ENCODE measurements around the gene SLC24A3. TPM values are rescaled to one million over a fixed set of nuclear protein-coding genes. Genes with fewer than 3 reads are reported as not detected.

The SLC24A3 gene
- polyA plus RNA-seq, 4 donors, result 1.6 to 4.0 (median 3.8) TPM; not detected in 1

DNA sequence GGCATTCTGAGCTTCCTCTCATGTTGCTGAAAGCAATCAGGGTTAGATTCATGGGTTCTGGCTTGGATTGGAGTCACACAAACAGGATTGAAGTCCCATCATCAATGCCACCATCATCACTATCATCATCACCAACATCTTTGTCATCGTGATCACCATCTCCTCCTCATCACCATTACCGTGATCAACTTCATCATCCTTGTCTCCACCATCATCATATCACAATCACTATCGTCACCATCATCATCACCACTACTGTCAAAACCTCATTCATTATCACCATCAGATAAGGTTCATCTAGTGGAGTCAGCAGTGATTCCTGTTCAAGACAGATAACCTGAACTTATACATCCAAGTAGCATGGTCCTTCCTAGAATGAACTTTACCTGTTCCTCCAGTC, 351.8 kb downstream of the SLC24A3 start:
- DNase-seq (no peak), FAIRE-seq (no peak)
- H3K9me3 ChIP-seq (ENCODE audit: control insufficient read depth in 2 of 2, insufficient read depth in 1 of 2, low read depth in 1 of 2, low read length in 1 of 2), result no peaks in the 10 kb centered on the region
- no peaks in the 10 kb centered on the region for H3K4me1 ChIP-seq (ENCODE audit: control insufficient read depth in 3 of 3, insufficient read depth in 2 of 3, low read depth in 1 of 3, low read length in 2 of 3)
- 93% methylated on average over 3 of the region's 3 CpGs for WGBS, 3 donors
- no peak overlapping the region for H3K27ac ChIP-seq (ENCODE audit: low read depth in 1 of 3, low read length in 2 of 3)
- no peaks in the 10 kb centered on the region for H3K36me3 ChIP-seq (ENCODE audit: control insufficient read depth in 3 of 3, insufficient read depth in 2 of 3, low read depth in 1 of 3, low read length in 3 of 3)
- no peak overlapping the region for H3K4me3 ChIP-seq (ENCODE audit: low read depth in 1 of 3, low read length in 3 of 3)
- H3K27me3 ChIP-seq (ENCODE audit: control insufficient read depth in 3 of 3, insufficient read depth in 3 of 3, low read length in 3 of 3), result no peaks in the 10 kb centered on the region

GRCh38 chr20:19565736-19566135, 353.3 kb downstream of the SLC24A3 start:
- Histone ChIP-seq H3K9me3 (ENCODE audit: control insufficient read depth in 2 of 2, insufficient read depth in 1 of 2, low read depth in 1 of 2, low read length in 1 of 2) (no peaks in the 10 kb centered on the region), H3K36me3 (ENCODE audit: control insufficient read depth in 3 of 3, insufficient read depth in 2 of 3, low read depth in 1 of 3, low read length in 3 of 3) (no peaks in the 10 kb centered on the region), H3K4me1 (ENCODE audit: control insufficient read depth in 3 of 3, insufficient read depth in 2 of 3, low read depth in 1 of 3, low read length in 2 of 3) (no peaks in the 10 kb centered on the region), H3K27ac (ENCODE audit: low read depth in 1 of 3, low read length in 2 of 3) (no peak overlapping the region), H3K27me3 (ENCODE audit: control insufficient read depth in 3 of 3, insufficient read depth in 3 of 3, low read length in 3 of 3) (no peaks in the 10 kb centered on the region), H3K4me3 (ENCODE audit: low read depth in 1 of 3, low read length in 3 of 3) (no peak overlapping the region)
- FAIRE-seq (no peak), DNase-seq (no peak)
- WGBS, 3 donors, result 49 to 75% (median 56%) methylated on average over 2 of the region's 2 CpGs

- FAIRE-seq, result no peak
- 61 to 76% (median 66%) methylated on average over 3 of the region's 3 CpGs for WGBS, 3 donors
Observed at GRCh38 chr20:19566226-19566945, 353.9 kb downstream of the SLC24A3 start.

GRCh38 chr20:19568128-19568527, 355.7 kb downstream of the SLC24A3 start:
- FAIRE-seq, result no peak

More at GRCh38 chr20:19566226-19566945, 353.9 kb downstream of the SLC24A3 start:
- Histone ChIP-seq H3K4me1 (ENCODE audit: control insufficient read depth in 3 of 3, insufficient read depth in 2 of 3, low read depth in 1 of 3, low read length in 2 of 3) (no peaks in the 10 kb centered on the region), H3K4me3 (ENCODE audit: low read depth in 1 of 3, low read length in 3 of 3) (no peak overlapping the region), H3K27me3 (ENCODE audit: control insufficient read depth in 3 of 3, insufficient read depth in 3 of 3, low read length in 3 of 3) (no peaks in the 10 kb centered on the region), H3K9me3 (ENCODE audit: control insufficient read depth in 2 of 2, insufficient read depth in 1 of 2, low read depth in 1 of 2, low read length in 1 of 2) (no peaks in the 10 kb centered on the region), H3K27ac (ENCODE audit: low read depth in 1 of 3, low read length in 2 of 3) (no peak overlapping the region), H3K36me3 (ENCODE audit: control insufficient read depth in 3 of 3, insufficient read depth in 2 of 3, low read depth in 1 of 3, low read length in 3 of 3) (no peaks in the 10 kb centered on the region)
- no peak for DNase-seq

GRCh38 chr20:19571996-19572395, 359.6 kb downstream of the SLC24A3 start:
- Histone ChIP-seq H3K4me1 (ENCODE audit: control insufficient read depth in 3 of 3, insufficient read depth in 2 of 3, low read depth in 1 of 3, low read length in 2 of 3) (no peaks in the 10 kb centered on the region), H3K4me3 (ENCODE audit: low read depth in 1 of 3, low read length in 3 of 3) (no peak overlapping the region), H3K27ac (ENCODE audit: low read depth in 1 of 3, low read length in 2 of 3) (no peak overlapping the region), H3K27me3 (ENCODE audit: control insufficient read depth in 3 of 3, insufficient read depth in 3 of 3, low read length in 3 of 3) (no peaks in the 10 kb centered on the region), H3K9me3 (ENCODE audit: control insufficient read depth in 2 of 2, insufficient read depth in 1 of 2, low read depth in 1 of 2, low read length in 1 of 2) (no peaks in the 10 kb centered on the region), H3K36me3 (ENCODE audit: control insufficient read depth in 3 of 3, insufficient read depth in 2 of 3, low read depth in 1 of 3, low read length in 3 of 3) (no peaks in the 10 kb centered on the region)
- WGBS, 3 donors, result 81 to 90% (median 88%) methylated on average over 2 of the region's 2 CpGs
- DNase-seq (no peak), FAIRE-seq (no peak)

More at GRCh38 chr20:19568128-19568527, 355.7 kb downstream of the SLC24A3 start:
- no peak for DNase-seq
- H3K36me3 ChIP-seq (ENCODE audit: control insufficient read depth in 3 of 3, insufficient read depth in 2 of 3, low read depth in 1 of 3, low read length in 3 of 3), result no peaks in the 10 kb centered on the region
- H3K27ac ChIP-seq (ENCODE audit: low read depth in 1 of 3, low read length in 2 of 3), result no peak overlapping the region
- no peaks in the 10 kb centered on the region for H3K9me3 ChIP-seq (ENCODE audit: control insufficient read depth in 2 of 2, insufficient read depth in 1 of 2, low read depth in 1 of 2, low read length in 1 of 2)
- 84 to 92% (median 92%) methylated on average over 2 of the region's 2 CpGs for WGBS, 3 donors
- no peaks in the 10 kb centered on the region for H3K4me1 ChIP-seq (ENCODE audit: control insufficient read depth in 3 of 3, insufficient read depth in 2 of 3, low read depth in 1 of 3, low read length in 2 of 3)
- H3K27me3 ChIP-seq (ENCODE audit: control insufficient read depth in 3 of 3, insufficient read depth in 3 of 3, low read length in 3 of 3), result no peaks in the 10 kb centered on the region
- no peak overlapping the region for H3K4me3 ChIP-seq (ENCODE audit: low read depth in 1 of 3, low read length in 3 of 3)

- H3K36me3 ChIP-seq (ENCODE audit: control insufficient read depth in 3 of 3, insufficient read depth in 2 of 3, low read depth in 1 of 3, low read length in 3 of 3), result no peaks in the 10 kb centered on the region
- no peak for FAIRE-seq
- no peak overlapping the region for H3K27ac ChIP-seq (ENCODE audit: low read depth in 1 of 3, low read length in 2 of 3)
- H3K4me1 ChIP-seq (ENCODE audit: control insufficient read depth in 3 of 3, insufficient read depth in 2 of 3, low read depth in 1 of 3, low read length in 2 of 3), result no peaks in the 10 kb centered on the region
- H3K27me3 ChIP-seq (ENCODE audit: control insufficient read depth in 3 of 3, insufficient read depth in 3 of 3, low read length in 3 of 3), result no peaks in the 10 kb centered on the region
- no peak overlapping the region for H3K4me3 ChIP-seq (ENCODE audit: low read depth in 1 of 3, low read length in 3 of 3)
- H3K9me3 ChIP-seq (ENCODE audit: control insufficient read depth in 2 of 2, insufficient read depth in 1 of 2, low read depth in 1 of 2, low read length in 1 of 2), result no peaks in the 10 kb centered on the region
- WGBS, 3 donors, result 78 to 84% (median 82%) methylated on average over 3 of the region's 3 CpGs
- DNase-seq, result no peak
Observed at GRCh38 chr20:19577692-19578091, 365.2 kb downstream of the SLC24A3 start.

- Histone ChIP-seq H3K36me3 (ENCODE audit: control insufficient read depth in 3 of 3, insufficient read depth in 2 of 3, low read depth in 1 of 3, low read length in 3 of 3) (no peaks in the 10 kb centered on the region), H3K27ac (ENCODE audit: low read depth in 1 of 3, low read length in 2 of 3) (no peak overlapping the region), H3K9me3 (ENCODE audit: control insufficient read depth in 2 of 2, insufficient read depth in 1 of 2, low read depth in 1 of 2, low read length in 1 of 2) (no peaks in the 10 kb centered on the region), H3K27me3 (ENCODE audit: control insufficient read depth in 3 of 3, insufficient read depth in 3 of 3, low read length in 3 of 3) (peaks cover 0 to 2% (median 0%) of the 10 kb centered on the region in 3 donors), H3K4me1 (ENCODE audit: control insufficient read depth in 3 of 3, insufficient read depth in 2 of 3, low read depth in 1 of 3, low read length in 2 of 3) (no peaks in the 10 kb centered on the region), H3K4me3 (ENCODE audit: low read depth in 1 of 3, low read length in 3 of 3) (no peak overlapping the region)
- no peak for DNase-seq
- FAIRE-seq, result no peak
- 73 to 85% (median 84%) methylated on average over 7 of the region's 7 CpGs for WGBS, 3 donors
Observed at GRCh38 chr20:19582782-19583181, 370.3 kb downstream of the SLC24A3 start.

- no peaks in the 10 kb centered on the region for H3K36me3 ChIP-seq (ENCODE audit: control insufficient read depth in 3 of 3, insufficient read depth in 2 of 3, low read depth in 1 of 3, low read length in 3 of 3)
- H3K4me3 ChIP-seq (ENCODE audit: low read depth in 1 of 3, low read length in 3 of 3), result no peak overlapping the region
- FAIRE-seq, result no peak
- 53 to 62% (median 59%) methylated on average over 12 of the region's 12 CpGs for WGBS, 3 donors
- DNase-seq, result peak; percentile 41 to 48
- H3K27ac ChIP-seq (ENCODE audit: low read depth in 1 of 3, low read length in 2 of 3), result no peak overlapping the region
- H3K4me1 ChIP-seq (ENCODE audit: control insufficient read depth in 3 of 3, insufficient read depth in 2 of 3, low read depth in 1 of 3, low read length in 2 of 3), result no peaks in the 10 kb centered on the region
- no peaks in the 10 kb centered on the region for H3K9me3 ChIP-seq (ENCODE audit: control insufficient read depth in 2 of 2, insufficient read depth in 1 of 2, low read depth in 1 of 2, low read length in 1 of 2)
- H3K27me3 ChIP-seq (ENCODE audit: control insufficient read depth in 3 of 3, insufficient read depth in 3 of 3, low read length in 3 of 3), result peaks cover 0 to 2% (median 0%) of the 10 kb centered on the region in 3 donors
Observed at GRCh38 chr20:19583532-19584175, 371.2 kb downstream of the SLC24A3 start.
